ENCODE results near the gene PTPRG.
A peak's percentile ranks its signal among the peaks of the same experiment; 100 is the strongest.

PTPRG gene

DNA sequence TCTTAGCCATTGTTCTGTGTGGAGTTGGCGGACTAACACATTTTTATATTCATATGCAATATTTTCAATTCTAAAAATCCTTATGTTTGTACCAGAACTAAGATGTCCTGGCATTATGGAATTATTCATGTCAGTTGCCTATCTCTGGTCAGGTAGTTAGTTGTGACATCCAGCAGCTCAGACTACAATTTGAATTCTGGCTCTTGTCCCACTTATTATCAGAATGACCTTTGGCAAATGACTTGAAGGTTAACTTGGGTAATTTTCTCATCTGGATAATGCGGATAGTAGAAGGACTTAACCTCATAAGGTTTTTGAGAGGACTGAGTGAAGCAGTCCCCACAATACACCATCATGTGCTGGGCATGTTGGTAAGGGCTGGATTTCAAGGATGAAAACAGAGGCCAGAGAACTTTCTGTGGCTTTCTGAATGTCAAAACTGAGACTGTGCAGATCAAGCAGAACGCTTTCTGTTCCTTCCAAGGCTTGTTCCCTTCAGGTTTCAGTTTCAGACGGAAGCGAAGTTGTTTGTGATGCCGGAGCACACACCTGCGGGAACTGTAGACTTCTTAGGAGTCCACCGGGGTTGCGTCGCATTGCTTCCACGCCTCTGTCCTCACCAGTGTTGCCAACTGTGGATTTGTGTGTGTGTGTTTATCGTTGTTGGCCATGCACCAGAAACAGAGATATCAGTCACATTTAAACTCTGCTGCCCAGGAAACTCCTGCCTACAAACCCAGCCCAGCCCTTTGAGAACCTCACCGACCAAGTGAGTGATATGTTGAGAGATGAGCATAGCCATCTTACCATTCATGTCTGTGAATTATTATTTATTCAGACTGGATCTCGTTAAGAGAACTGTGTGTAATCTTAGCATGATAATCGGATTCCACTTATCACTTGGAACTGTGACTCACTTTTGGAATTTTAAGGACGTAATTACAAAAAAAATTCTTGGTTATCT is 76.0 kb downstream of the PTPRG start:
- in situ Hi-C loops (cut with MboI; ENCODE audit: low pct_unique_long_range_greater_than_20kb, low sequenced_read_pairs) = no loop called here
- DNase-seq = no peak

DNA sequence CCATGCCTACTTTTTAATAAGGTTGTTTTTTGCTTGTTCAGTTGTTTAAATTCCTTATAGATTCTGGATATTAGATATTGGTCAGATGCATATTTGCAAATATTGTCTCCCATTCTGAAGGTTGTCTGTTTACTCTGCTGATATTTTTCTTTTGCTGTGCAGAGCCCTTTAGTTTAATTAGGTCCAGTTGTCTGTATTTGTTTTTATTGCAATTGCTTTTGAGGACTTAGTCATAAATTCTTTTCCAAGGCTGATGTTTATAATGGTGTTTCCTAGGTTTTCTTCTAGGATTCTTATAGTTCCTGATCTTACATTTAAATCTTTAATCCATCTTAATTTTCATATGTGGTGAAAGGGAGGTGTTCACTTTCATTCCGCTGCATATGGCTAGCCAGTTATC is 77.4 kb downstream of the PTPRG start:
- DNase-seq = no peak
- in situ Hi-C loops (cut with MboI; ENCODE audit: low pct_unique_long_range_greater_than_20kb, low sequenced_read_pairs) = no loop called here

DNA sequence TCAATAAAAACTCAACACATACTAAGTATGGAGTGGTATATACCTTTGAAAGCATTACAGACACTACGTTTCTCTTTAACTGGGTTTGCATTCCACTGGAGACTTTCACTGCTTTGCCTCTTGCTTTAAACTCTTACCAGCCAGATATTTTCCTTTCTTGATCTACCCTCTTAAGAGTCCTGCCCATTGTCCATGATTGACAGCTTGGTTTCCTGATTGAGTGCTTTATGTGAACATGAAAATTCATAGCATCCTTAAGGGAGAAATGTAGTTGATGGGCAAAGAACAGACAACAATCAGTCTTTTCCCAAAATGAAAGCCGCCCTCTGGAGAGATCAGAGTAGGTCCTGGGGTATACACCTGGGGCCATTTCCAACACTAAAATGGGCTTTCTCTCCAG is 78.6 kb downstream of the PTPRG start:
- in situ Hi-C loops (cut with MboI; ENCODE audit: low pct_unique_long_range_greater_than_20kb, low sequenced_read_pairs) = no loop called here
- no peak for DNase-seq

DNA sequence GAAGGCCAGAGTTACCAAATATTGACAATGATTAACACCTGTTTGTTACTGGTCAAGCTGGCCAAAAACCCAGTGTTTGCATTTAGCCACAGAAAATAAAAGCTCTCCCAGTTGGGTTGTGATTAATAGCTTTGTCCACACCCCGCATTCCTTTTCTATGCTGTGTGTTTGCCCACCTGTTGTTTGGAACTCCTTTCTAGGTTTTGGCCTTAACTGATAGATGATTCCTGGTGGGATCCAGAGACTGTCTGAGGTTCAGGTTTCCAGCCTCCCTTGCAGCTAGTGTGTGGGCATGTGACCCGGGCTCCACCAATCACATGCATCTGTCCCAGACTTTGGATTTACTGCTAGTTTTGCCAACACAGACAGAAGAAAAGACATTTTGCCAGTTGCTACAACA is 83.8 kb downstream of the PTPRG start:
- no peak for DNase-seq
- in situ Hi-C loops (cut with MboI; ENCODE audit: low pct_unique_long_range_greater_than_20kb, low sequenced_read_pairs) = no loop called here

DNA sequence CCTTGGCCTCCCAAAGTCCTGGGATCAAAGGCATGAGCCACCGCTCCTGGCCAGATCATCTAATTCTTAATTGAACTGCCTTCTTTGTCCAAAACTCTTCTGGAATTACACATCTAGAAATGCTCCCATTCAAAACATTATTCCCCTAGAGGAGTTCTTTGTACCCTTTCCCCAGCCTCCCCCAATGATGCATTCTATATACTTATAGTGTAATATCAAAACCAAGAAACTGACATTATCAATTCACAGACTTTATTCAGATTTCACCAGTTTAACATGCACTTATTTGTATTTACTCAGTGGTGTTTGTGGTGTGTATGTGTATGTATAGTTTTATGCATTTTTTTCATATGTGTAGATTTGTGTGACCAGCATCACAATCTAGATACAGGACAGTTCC is 85.0 kb downstream of the PTPRG start:
- no peak for DNase-seq
- in situ Hi-C loops (cut with MboI; ENCODE audit: low pct_unique_long_range_greater_than_20kb, low sequenced_read_pairs) = no loop called here

DNA sequence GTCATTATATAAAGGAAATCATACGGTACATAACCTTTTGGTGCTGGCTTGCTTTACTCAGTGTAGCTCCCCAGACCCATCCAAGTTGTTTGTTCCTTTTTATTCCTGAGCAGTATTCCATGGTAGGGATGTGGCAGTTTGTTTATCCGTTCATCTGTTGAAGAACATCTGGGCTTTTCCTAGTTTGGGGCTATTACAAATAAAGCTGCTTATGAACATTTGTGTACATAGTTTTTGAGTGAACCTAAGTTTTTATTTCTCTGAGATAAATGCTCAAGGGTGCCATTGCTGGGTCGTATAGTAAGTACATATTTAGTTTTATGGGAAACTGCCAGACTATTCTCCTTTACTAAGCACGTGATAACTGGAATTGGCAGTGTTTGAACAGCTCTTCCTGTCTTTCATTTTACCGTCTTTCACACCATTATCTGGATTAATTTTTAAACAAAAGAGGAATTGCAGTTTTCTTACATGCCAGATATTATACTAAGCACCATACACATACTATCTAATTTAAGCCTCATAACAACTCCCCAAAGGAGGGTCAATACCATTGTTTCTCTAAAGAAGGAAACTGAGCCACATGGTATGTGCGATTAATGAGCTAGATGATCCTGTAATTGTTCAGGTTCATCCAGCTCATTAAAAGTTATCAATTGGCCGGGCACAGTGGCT is 85.6 kb downstream of the PTPRG start:
- no peak for DNase-seq
- in situ Hi-C loops (cut with MboI; ENCODE audit: low pct_unique_long_range_greater_than_20kb, low sequenced_read_pairs) = no loop called here

DNA sequence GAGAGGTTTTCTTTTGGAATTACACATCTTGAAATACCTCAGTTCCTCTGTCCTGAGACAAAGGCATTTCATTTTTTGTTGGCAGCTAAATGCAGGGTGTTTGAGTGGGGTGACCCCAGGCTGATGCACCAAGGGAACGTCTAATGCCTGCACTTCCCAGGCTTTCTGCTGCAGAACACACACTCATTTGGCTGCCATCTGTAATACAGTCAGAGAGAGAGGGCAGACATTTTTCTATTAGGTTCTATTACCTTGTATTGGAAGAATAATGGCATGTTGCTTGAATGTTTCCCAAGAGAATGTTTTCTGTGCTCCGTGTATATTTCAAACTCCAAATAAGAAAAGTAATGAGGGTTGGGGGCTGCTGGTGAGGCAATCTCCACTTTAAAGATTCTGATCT is 87.1 kb downstream of the PTPRG start:
- no peak for DNase-seq
- in situ Hi-C loops (cut with MboI; ENCODE audit: low pct_unique_long_range_greater_than_20kb, low sequenced_read_pairs) = no loop called here

DNA sequence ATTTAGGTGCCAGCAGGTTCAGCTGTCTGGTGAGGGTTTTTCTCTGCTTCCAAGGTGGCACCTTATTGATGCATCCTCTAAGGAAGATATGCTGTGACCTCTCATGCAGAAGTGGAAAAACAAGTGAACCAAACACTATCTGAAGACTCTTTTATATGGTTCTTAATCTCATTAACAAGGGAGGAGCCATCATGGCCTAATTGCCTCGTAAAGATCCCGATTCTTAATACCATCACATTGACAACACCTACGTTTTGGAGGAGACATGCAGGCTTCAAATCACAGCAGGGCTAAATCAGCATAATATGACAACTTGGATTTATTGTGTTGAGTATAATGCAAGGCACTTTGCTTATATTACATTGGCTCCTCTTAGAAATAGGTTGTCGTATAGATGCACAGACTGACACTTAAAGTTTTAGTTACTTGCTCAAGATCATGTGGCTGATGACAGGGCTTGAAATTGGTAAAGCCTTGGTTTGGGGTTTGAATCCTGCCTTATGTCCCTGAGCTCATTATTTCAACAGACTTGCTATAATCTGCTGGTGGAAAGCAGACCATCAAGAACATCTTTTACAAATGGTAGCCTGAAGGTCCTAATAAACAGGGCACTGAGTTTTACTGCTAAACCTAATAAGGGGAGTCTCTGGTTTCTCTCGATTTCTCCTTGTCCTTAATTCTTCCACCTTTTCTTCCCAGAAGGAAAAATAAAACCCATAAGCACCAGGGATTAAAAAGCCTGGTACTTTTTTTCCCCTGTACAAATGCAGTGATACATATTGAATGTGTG is 88.2 kb downstream of the PTPRG start:
- DNase-seq = no peak

DNA sequence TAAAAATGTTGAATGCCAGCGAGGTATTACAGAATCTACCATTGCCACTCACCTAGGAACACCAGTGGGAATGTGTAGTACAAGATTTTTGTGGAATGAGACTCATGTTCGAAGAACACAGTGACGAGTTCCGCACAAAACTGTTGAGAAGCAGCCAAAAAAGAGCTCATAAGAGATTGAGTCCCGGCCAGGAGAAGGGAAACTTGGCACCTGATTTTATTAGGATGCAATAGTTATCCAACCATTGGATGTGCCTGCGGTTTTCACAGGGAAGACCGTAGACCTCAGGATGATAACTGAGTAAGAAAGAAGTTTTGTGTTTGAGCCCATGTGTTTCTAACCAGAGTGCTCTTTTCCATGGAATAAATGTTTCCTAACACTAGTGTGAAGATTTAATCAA is 88.9 kb downstream of the PTPRG start:
- in situ Hi-C loops (cut with MboI; ENCODE audit: low pct_unique_long_range_greater_than_20kb, low sequenced_read_pairs) = no loop called here
- no peak for DNase-seq

More for the DNA sequence above, 88.2 kb downstream of the PTPRG start:
- in situ Hi-C loops (cut with MboI; ENCODE audit: low pct_unique_long_range_greater_than_20kb, low sequenced_read_pairs) = no loop called here

DNA sequence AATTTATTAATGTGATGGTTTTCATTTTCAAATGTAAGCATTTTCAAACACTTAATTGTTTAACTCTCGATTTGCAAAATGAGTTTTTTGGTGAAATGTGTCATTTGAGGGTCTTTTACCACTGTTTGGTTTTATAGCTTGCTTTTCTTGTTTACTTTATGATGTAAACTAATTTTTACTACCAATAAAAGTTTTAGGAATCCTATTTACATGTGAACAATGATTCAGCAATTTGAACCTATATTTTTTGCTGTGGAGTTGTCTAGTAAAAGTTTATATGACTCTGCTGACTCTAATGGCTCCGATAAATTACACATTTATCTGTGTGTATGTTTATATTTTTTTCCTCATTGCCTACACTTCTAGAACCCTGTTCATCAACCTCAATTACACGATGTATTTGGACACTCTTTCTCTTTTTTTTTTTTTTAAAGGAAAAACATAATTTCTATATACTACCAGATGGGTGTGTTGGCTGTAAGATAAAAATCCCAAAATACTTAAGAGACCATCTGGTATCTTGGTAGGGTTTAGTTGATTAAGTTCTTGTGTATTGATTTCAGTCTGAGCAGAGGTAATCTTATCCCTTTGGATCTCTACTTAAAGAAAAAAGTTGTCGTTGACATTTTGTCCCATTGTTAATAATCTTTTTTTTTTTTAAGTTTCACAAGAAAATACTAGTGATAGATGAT is 89.5 kb downstream of the PTPRG start:
- in situ Hi-C loops (cut with MboI; ENCODE audit: low pct_unique_long_range_greater_than_20kb, low sequenced_read_pairs) = no loop called here
- no peak for DNase-seq

DNA sequence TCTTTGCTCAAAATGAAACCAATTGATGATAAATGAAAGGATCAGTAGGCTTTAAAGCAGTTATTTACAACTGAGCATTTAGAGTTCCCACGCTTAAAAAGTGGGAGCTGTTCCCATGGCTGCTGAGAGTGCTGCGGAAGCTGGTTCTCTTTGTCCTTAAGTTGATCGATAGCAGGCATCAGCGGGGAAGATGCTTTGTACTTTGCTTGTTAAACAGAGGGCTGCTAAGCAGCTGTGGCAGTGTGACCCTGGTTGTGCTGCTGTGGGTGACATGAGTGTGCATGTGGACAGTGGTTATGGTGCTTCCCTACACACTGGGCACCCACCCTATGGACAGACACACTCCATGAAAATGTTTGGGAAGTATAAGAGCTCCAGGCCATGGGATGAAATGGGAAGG is 96.3 kb downstream of the PTPRG start:
- DNase-seq = no peak
- in situ Hi-C loops (cut with MboI; ENCODE audit: low pct_unique_long_range_greater_than_20kb, low sequenced_read_pairs) = no loop called here

DNA sequence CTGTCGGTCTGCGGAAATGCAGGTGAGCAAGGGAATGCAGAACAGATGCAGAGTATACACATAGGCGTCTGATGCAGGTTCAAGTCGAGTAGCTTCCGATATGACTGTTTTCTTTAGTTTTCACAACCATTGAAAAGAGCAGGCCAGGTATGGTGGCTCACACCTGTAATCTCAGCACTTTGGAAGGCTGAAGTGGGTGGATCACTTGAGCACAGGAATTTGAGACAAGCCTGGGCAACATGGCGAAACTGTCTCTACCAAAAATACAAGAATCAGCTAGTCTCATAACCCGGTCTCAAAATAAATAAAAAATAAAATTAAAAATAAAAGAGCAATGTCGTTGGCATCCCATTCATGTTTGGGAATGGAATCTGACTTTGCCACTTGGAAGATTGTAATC is 101.5 kb downstream of the PTPRG start:
- DNase-seq = no peak
- in situ Hi-C loops (cut with MboI; ENCODE audit: low pct_unique_long_range_greater_than_20kb, low sequenced_read_pairs) = no loop called here

DNA sequence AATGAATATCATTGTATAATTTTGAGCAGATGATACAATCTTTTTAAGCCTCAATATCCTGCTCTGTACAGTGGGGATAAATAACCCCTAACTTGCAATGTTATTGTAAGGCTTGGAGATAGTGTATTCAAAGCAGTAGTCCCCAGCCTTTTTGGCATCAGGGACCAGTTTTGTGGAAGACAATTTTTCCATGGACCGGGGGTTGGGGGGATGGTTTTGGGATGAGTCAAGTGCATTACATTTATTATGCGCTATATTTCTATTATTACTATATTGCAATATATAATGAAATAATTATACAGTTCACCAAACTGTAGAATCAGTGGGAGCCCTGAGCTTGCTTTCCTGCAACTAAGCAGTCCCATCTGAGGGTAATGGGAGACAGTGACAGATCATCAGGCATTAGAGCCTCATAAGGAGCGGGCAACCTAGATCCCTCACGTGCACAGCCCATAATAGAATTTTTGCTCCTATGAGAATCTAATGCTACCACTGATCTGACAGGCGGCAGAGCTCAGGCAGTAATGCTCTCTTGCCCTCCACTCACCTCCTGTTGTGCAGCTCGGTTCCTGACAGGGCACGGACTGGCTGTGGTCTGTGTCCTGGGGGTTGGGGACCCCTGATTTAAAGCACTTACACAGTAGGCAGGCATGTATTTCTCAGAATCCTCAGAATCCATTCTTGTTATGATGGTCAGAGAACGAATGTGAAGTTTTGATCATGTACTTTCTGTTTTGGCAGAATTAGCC is 102.2 kb downstream of the PTPRG start:
- in situ Hi-C loops (cut with MboI; ENCODE audit: low pct_unique_long_range_greater_than_20kb, low sequenced_read_pairs) = no loop called here

DNA sequence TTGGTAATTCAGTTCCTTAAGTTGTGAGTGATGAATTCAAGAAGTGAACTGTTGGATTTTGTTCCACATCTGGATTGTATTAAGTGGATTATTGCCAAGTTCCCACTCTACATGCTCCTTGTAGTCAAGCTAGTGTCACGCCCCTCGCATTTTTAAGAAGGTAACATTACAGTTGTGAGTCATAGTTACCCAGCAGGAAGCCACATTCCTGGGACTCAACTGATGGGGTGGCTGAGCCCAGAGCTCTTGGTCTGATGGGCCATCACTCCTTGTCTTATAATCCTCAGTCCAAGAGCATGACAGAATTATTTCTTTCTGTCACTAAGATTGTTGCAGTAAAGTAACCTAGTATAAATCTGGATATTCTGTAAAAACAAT is 102.7 kb downstream of the PTPRG start:
- in situ Hi-C loops (cut with MboI; ENCODE audit: low pct_unique_long_range_greater_than_20kb, low sequenced_read_pairs) = no loop called here
- peak; percentile 15 for DNase-seq

More for the DNA sequence above, 102.2 kb downstream of the PTPRG start:
- DNase-seq = no peak

DNA sequence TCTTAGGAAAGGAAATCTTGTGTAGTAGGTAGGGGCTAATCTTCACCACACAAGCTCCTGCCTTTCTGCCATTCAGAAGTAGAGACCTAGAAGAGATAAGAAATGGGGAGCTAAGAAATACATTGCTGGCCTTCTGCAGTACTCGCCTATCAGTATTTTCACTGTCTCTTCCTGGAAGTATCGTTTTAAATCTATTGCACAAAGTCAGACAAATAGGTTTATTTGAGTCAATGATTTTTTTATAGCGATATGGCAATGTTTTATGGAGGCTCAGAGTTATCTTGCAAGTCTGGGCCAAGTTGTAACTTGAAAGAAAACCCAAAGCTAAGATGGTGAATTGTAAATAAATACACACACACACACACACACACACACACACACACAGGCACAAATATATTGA is 103.8 kb downstream of the PTPRG start:
- no peak for DNase-seq
- in situ Hi-C loops (cut with MboI; ENCODE audit: low pct_unique_long_range_greater_than_20kb, low sequenced_read_pairs) = no loop called here

DNA sequence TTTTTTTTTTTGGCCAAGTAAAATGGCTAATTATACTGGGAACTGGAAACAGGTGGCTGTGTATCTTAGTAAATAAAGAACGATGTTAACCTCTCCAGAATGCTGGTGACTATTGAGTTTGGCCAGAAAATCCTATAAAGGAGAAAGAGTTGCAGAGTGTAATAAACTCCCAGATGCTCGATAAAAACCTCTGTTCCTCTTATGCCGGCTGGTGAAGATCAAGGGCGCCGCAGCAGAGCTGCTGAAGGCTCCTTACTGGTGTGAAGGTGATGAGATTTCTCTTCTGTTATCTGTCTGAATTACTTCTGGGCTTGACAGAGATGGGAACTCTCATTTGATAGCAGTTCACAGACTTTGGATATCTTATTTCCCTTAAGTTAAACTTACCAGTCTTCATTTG is 104.6 kb downstream of the PTPRG start:
- DNase-seq = no peak
- in situ Hi-C loops (cut with MboI; ENCODE audit: low pct_unique_long_range_greater_than_20kb, low sequenced_read_pairs) = no loop called here

DNA sequence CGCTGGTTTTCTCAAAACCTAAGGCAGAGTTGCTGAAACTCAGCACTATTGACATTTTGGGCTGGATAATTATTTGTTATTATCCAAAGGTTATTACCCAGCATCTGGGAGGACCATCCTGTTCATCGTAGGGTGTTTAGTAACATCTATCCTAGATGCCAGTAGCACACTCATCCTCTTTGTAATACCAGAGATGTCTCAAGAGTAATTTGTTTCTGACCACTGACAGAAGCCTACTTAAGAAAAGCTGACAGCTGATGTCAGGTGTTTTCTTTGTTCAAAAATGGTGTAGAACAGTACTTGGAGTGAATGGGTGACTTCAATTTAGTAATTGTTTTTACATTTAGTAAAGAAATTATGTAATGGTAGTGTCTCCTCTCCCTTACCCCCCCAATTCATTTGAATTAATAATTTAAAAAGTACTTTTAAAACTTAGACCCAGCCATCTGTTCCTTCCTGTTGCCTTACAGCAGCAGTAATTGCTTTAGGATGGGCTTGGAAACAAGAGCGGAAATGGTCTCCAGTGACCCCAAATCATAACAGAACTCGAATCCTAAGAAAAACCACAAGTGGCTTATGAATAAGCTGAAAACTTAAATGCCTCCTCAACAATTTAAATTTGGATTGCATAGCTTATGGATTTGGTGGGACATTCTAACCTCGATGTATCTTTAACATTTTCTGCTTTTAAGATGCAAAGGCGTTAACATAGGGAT is 105.4 kb downstream of the PTPRG start:
- peak; percentile 36 for DNase-seq
- in situ Hi-C loops (cut with MboI; ENCODE audit: low pct_unique_long_range_greater_than_20kb, low sequenced_read_pairs) = no loop called here

DNA sequence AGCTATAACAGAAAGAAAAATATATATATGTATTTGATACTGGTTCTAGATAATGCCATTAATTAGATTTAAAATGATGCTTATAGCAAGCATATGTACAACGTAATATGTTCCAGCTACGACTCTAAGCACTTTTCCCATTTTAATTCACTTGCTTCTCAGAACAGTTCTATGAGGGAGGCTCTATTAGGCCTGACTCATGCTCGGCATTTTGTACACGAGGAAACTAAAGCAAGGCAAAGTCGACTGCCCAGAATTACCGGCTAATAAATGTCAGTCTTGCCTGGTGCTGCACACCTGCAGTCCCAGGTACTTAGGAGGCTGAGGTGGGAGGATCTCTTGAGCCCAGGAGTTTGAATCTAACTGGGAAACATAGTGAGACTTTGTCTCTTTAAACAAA is 106.0 kb downstream of the PTPRG start:
- DNase-seq = no peak
- in situ Hi-C loops (cut with MboI; ENCODE audit: low pct_unique_long_range_greater_than_20kb, low sequenced_read_pairs) = no loop called here
